Activated CD4-positive, alpha-beta T cell treated with anti-CD3 and anti-CD28 coated beads, Interleukin-2, Interleukin-4, amounts not matched to agents 100 ng/mL and 50 ng/mL, durations not matched to agents 16 hours and 8 hours (primary cell): ENCODE results near the gene CSF2RB.

ENCODE experiments used
- DNase-seq: peaks from one replicate; pipeline ENCODE4 v3.0.0-alpha.2; 2020; ENCODE audit warnings: low spot score

CSF2RB gene

GRCh38 chr22:36921309-36922104, 8.1 kb downstream of the CSF2RB start:
- DNase-seq, result no peak

- no peak for DNase-seq
Measured at GRCh38 chr22:36922105-36922608, 8.7 kb downstream of the CSF2RB start.

- DNase-seq, result no peak
Measured at GRCh38 chr22:36922711-36923110, 9.3 kb downstream of the CSF2RB start.

GRCh38 chr22:36923131-36923788, 9.8 kb downstream of the CSF2RB start:
- no peak for DNase-seq

GRCh38 chr22:36924151-36924698, 10.8 kb downstream of the CSF2RB start:
- no peak for DNase-seq

GRCh38 chr22:36925388-36926290, 12.2 kb downstream of the CSF2RB start:
- no peak for DNase-seq

- DNase-seq, result peak; percentile 30
Measured at GRCh38 chr22:36926309-36926708, 12.9 kb downstream of the CSF2RB start.

GRCh38 chr22:36926721-36927435, 13.4 kb downstream of the CSF2RB start:
- peak; percentile 8 for DNase-seq

GRCh38 chr22:36927671-36928070, 14.2 kb downstream of the CSF2RB start:
- no peak for DNase-seq

GRCh38 chr22:36928196-36928595, 14.8 kb downstream of the CSF2RB start:
- DNase-seq, result no peak

GRCh38 chr22:36928786-36929535, 15.5 kb downstream of the CSF2RB start:
- DNase-seq, result no peak

GRCh38 chr22:36929621-36930020, 16.2 kb downstream of the CSF2RB start:
- DNase-seq, result no peak

- no peak for DNase-seq
Measured at GRCh38 chr22:36930041-36930935, 16.9 kb downstream of the CSF2RB start.

- DNase-seq, result no peak
Measured at GRCh38 chr22:36931446-36931845, 18.0 kb downstream of the CSF2RB start.

- no peak for DNase-seq
Measured at GRCh38 chr22:36933629-36934417, 20.4 kb downstream of the CSF2RB start.

GRCh38 chr22:36934418-36935312, 21.2 kb downstream of the CSF2RB start:
- DNase-seq, result no peak

- DNase-seq, result no peak
Measured at GRCh38 chr22:36935313-36935610, 21.8 kb downstream of the CSF2RB start.

GRCh38 chr22:36935694-36936093, 22.3 kb downstream of the CSF2RB start:
- no peak for DNase-seq
